Hepatocyte (in vitro differentiated cells): ENCODE measurements around the gene MYH11.

Source experiments
- EZH2 ChIP-seq: fragments of 200-600 bp; sonication (generic); IDR thresholded peaks from 2 replicates; pipeline ENCODE4 v1.6.1; 2016; ENCODE audit warnings: antibody characterized with exemption, mild to moderate bottlenecking, borderline replicate concordance
- TF ChIP-seq, protein P1 (sequence below): fragments of 200-600 bp; sonication (generic); IDR thresholded peaks from 2 replicates; pipeline ENCODE4 v1.5.1; 2016; ENCODE audit warnings: antibody characterized with exemption, mild to moderate bottlenecking; ENCODE audit not compliant: poor library complexity

DNA sequence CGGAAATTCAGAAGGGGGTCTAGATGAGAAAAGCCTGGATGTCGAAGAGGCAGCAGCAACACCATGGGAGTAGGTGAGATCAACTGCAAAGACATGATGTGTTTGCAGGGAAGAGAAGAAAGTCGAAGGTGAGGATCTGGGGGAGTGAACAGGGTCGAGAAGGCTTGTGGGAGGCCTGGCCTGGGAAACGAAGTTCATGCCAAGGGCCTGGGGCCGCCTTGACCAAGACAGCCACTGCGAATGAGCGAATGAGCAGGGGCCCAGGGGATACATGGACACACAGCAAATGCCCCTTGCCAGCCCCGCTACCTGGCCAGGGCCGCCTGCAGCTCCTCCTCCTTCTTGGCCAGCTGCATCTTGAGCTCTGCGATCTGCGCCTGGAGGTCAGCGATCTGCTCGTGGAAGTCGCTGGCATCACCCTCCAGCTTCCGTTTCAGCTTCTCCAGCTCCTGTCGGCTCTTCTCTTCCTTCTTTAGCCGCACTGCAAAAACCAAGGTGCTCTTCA is 119.6 kb downstream of the MYH11 start:
- TF ChIP-seq, protein P1, sequence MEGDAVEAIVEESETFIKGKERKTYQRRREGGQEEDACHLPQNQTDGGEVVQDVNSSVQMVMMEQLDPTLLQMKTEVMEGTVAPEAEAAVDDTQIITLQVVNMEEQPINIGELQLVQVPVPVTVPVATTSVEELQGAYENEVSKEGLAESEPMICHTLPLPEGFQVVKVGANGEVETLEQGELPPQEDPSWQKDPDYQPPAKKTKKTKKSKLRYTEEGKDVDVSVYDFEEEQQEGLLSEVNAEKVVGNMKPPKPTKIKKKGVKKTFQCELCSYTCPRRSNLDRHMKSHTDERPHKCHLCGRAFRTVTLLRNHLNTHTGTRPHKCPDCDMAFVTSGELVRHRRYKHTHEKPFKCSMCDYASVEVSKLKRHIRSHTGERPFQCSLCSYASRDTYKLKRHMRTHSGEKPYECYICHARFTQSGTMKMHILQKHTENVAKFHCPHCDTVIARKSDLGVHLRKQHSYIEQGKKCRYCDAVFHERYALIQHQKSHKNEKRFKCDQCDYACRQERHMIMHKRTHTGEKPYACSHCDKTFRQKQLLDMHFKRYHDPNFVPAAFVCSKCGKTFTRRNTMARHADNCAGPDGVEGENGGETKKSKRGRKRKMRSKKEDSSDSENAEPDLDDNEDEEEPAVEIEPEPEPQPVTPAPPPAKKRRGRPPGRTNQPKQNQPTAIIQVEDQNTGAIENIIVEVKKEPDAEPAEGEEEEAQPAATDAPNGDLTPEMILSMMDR = no peak
- TF ChIP-seq EZH2 = no peak
